OCI-LY1 (cell line): ENCODE results near the gene ZNF286A.
"Not testable (repeated sequence)": the region's sequence is repeated elsewhere in the genome, so short reads cannot be mapped to it uniquely, and the experiment has no call there.

Source experiments
- H2AFZ ChIP-seq: fragments of 200-600 bp; sonication (generic), shearing (Covaris generic); 2 replicates; pipeline ENCODE4 v1.6.0; 2014; ENCODE audit warnings: antibody characterized with exemption, mild to moderate bottlenecking, low read length
- H3F3A ChIP-seq: fragments of 200-600 bp; sonication (generic), shearing (Covaris generic); 2 replicates; pipeline ENCODE4 v1.6.0; 2014; ENCODE audit warnings: mild to moderate bottlenecking, antibody characterized with exemption, low read length, moderate library complexity; ENCODE audit not compliant: insufficient read depth
- H3K27ac ChIP-seq: fragments of 200-600 bp; sonication (generic); 2 replicates; pipeline ENCODE4 v1.5.1; 2014; ENCODE audit warnings: low read length, mixed run types, mild to moderate bottlenecking, low read depth; ENCODE audit not compliant: poor library complexity, severe bottlenecking
- H3K27me3 ChIP-seq: fragments of 200-600 bp; sonication (generic); 2 replicates; pipeline ENCODE4 v1.6.0; 2014; ENCODE audit warnings: antibody characterized with exemption, mild to moderate bottlenecking, low read length, moderate library complexity; ENCODE audit not compliant: insufficient read depth
- H3K36me3 ChIP-seq: fragments of 200-600 bp; sonication (generic); 2 replicates; pipeline ENCODE4 v1.6.1; 2014; ENCODE audit warnings: mild to moderate bottlenecking, antibody characterized with exemption, low read length, moderate library complexity, mixed read lengths; ENCODE audit not compliant: insufficient read depth
- H3K4me1 ChIP-seq: fragments of 200-600 bp; sonication (generic); 2 replicates; pipeline ENCODE4 v1.5.1; 2014; ENCODE audit warnings: mild to moderate bottlenecking, low read length, moderate library complexity; ENCODE audit not compliant: insufficient read depth, severe bottlenecking
- H3K4me2 ChIP-seq: fragments of 200-600 bp; sonication (generic), shearing (Covaris generic); 2 replicates; pipeline ENCODE4 v1.6.1; 2014; ENCODE audit warnings: low read length
- H3K4me3 ChIP-seq: fragments of 200-600 bp; sonication (generic); 2 replicates; pipeline ENCODE4 v1.5.1; 2014; ENCODE audit warnings: low read length, low read depth, mild to moderate bottlenecking, mixed read lengths; ENCODE audit not compliant: poor library complexity, severe bottlenecking
- H3K79me2 ChIP-seq: fragments of 200-600 bp; shearing (Covaris generic); 2 replicates; pipeline ENCODE4 v1.6.1; 2016; ENCODE audit warnings: mixed run types, low read length, mixed read lengths; ENCODE audit not compliant: insufficient read depth
- H3K9ac ChIP-seq: fragments of 200-600 bp; sonication (generic), shearing (Covaris generic); 2 replicates; pipeline ENCODE4 v1.6.1; 2014; ENCODE audit warnings: mild to moderate bottlenecking, low read length, mixed read lengths
- H3K9me2 ChIP-seq: fragments of 200-600 bp; sonication (generic), shearing (Covaris generic); 2 replicates; pipeline ENCODE4 v1.6.1; 2014; ENCODE audit warnings: low read depth, mild to moderate bottlenecking, low read length, mixed read lengths
- H3K9me3 ChIP-seq: fragments of 200-600 bp; shearing (Covaris generic); 2 replicates; pipeline ENCODE4 v1.6.1; 2014; ENCODE audit warnings: low read length, mixed read lengths
- H4K20me1 ChIP-seq: fragments of 200-600 bp; sonication (generic), shearing (Covaris generic); 2 replicates; pipeline ENCODE4 v1.6.0; 2016; ENCODE audit warnings: mild to moderate bottlenecking, low read length; ENCODE audit not compliant: insufficient read depth
- CTCF ChIP-seq: fragments of 200-600 bp; sonication (generic), shearing (Covaris generic); IDR thresholded peaks from 2 replicates; pipeline ENCODE4 v1.5.1; 2017; ENCODE audit warnings: mild to moderate bottlenecking, antibody characterized with exemption, low read length, moderate library complexity, mixed read lengths

Gene ZNF286A

GRCh38 chr17:15731900-15732299, 32.3 kb downstream of the ZNF286A start, which contains the start of gene TBC1D26:
TBC1D26 (plus strand) TSS chr17:15732283; CDS start chr17:15735349, 3,066 bp downstream.
- H2AFZ ChIP-seq, H3K9ac ChIP-seq: not testable (repeated sequence)

GRCh38 chr17:15733174-15733789, 33.7 kb downstream of the ZNF286A start:
- not testable (repeated sequence) for H3K4me2 ChIP-seq, H3K27ac ChIP-seq, H3K36me3 ChIP-seq

More at GRCh38 chr17:15731900-15732299, 32.3 kb downstream of the ZNF286A start, which contains the start of gene TBC1D26:
- H3K79me2 ChIP-seq, H3K4me1 ChIP-seq, H4K20me1 ChIP-seq, H3K27me3 ChIP-seq, H3K9me3 ChIP-seq, H3K9me2 ChIP-seq, H3K4me3 ChIP-seq, H3K36me3 ChIP-seq, H3K4me2 ChIP-seq, H3F3A ChIP-seq, H3K27ac ChIP-seq: not testable (repeated sequence)

GRCh38 chr17:15736578-15736977, 37.0 kb downstream of the ZNF286A start:
- H3K9me3 ChIP-seq, H3K27me3 ChIP-seq, H3F3A ChIP-seq, H2AFZ ChIP-seq, H3K9ac ChIP-seq, H3K36me3 ChIP-seq, H3K79me2 ChIP-seq, H3K9me2 ChIP-seq, H4K20me1 ChIP-seq, H3K27ac ChIP-seq, H3K4me1 ChIP-seq, H3K4me3 ChIP-seq, H3K4me2 ChIP-seq: not testable (repeated sequence)

More at GRCh38 chr17:15733174-15733789, 33.7 kb downstream of the ZNF286A start:
- not testable (repeated sequence) for H2AFZ ChIP-seq, H3K9me3 ChIP-seq, H3K9ac ChIP-seq, H3K4me3 ChIP-seq, H3F3A ChIP-seq, H3K79me2 ChIP-seq, H3K27me3 ChIP-seq, H3K9me2 ChIP-seq, H4K20me1 ChIP-seq, H3K4me1 ChIP-seq

- no peak overlapping the region for H3K9ac ChIP-seq
- H4K20me1 ChIP-seq = no peaks in the 10 kb centered on the region
- H3K27ac ChIP-seq = no peak overlapping the region
- H3K36me3 ChIP-seq = no peaks in the 10 kb centered on the region
- H3K27me3 ChIP-seq = no peaks in the 10 kb centered on the region
- H3K4me2 ChIP-seq = no peak overlapping the region
- H3K4me1 ChIP-seq = no peaks in the 10 kb centered on the region
- H3K9me3 ChIP-seq = no peaks in the 10 kb centered on the region
- H2AFZ ChIP-seq = no peak overlapping the region
- H3K9me2 ChIP-seq = no peaks in the 10 kb centered on the region
- no peaks in the 10 kb centered on the region for H3F3A ChIP-seq
- no peak for TF ChIP-seq CTCF
- H3K79me2 ChIP-seq = no peaks in the 10 kb centered on the region
- H3K4me3 ChIP-seq = no peak overlapping the region
These were observed 38.5 kb downstream of the ZNF286A start for GRCh38 chr17:15738066-15738465.

DNA sequence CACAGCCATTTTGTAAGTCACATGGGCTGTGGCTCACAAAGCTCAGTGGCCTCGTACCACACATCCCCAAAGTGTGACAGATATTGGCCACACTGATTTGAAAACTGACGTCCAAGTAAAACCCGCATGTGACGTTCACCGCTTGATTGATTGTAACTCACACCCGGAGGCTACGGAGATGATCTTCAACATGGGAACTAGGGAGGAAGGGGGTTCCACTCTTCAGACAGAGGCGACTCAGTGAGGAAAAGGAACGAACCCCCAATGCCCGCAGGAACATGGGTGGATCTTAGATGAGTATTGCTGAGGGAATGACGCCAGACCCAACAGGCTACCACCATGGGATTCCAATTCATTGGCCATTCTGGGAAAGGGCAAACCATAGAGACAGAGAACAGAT, 39.7 kb downstream of the ZNF286A start:
- not testable (repeated sequence) for H3K9me2 ChIP-seq, H3K9ac ChIP-seq, H2AFZ ChIP-seq, H3K36me3 ChIP-seq, H3K9me3 ChIP-seq, H3K79me2 ChIP-seq, H3K27me3 ChIP-seq, H4K20me1 ChIP-seq, H3K27ac ChIP-seq, H3F3A ChIP-seq, H3K4me1 ChIP-seq, H3K4me3 ChIP-seq, H3K4me2 ChIP-seq

- H3K9me2 ChIP-seq, H3K36me3 ChIP-seq, H3K4me2 ChIP-seq, H2AFZ ChIP-seq, H3K9ac ChIP-seq, H3K9me3 ChIP-seq, H3K4me1 ChIP-seq, H3K4me3 ChIP-seq, H3K79me2 ChIP-seq, H3K27ac ChIP-seq, H3K27me3 ChIP-seq, H4K20me1 ChIP-seq, H3F3A ChIP-seq: not testable (repeated sequence)
These were observed 40.5 kb downstream of the ZNF286A start for GRCh38 chr17:15740041-15740440.
